HG03558 (cell line): ENCODE results near the gene CDKN1C.

Experiments
- ATAC-seq: cut with Tn5 transposase; IDR thresholded peaks from one replicate; pipeline ENCODE4 v1.9.1; 2021; ENCODE audit warnings: moderate number of reproducible peaks; ENCODE audit not compliant: unreplicated experiment; ENCODE audit errors: extremely low read depth

CDKN1C gene

DNA sequence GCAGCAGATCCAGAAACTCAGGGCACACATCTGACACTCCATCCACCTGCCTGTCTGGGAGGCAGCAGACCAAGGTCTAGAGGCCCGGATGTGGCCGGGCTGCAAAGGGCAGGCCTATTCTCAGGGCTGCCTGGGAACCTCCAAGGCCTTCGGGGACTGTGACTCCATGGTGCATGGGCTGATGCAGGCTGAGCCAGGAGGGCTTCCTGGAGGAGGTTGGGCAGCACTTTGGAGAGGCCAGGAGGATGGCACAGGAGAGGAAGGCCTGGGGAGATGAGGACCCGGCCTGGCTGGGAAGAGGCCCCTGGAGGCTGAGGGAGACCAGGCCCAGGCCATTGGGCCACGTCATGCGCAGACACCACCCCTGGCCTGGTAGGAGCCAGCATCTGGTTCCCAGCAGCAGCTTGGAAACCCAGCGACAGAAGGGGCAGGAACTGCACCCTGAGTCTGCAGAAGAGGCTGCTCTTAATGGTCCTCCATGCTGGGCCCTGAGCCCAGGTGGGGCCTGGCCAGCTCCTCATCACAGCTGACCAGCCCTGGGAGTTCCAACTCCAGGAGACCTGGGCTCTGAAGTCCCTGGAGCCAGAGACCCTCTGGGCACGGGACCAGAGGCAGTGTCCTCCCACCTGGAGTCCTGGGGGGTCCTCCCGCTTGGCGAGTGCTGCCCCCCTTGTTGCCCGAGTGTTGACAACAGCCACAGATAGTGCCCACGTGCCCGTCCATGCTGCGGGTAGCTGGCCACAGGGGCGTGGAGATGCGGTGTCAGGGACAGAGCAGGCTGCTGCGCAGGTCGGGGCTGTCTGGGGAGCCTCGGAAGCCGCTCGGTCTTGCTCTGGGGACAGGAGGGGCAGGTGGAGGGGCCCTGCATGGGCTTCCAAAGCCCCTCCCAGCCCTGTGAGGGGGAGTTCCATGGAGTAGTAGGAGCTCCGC, 38.1 kb upstream of the CDKN1C start:
- no peak for ATAC-seq

DNA sequence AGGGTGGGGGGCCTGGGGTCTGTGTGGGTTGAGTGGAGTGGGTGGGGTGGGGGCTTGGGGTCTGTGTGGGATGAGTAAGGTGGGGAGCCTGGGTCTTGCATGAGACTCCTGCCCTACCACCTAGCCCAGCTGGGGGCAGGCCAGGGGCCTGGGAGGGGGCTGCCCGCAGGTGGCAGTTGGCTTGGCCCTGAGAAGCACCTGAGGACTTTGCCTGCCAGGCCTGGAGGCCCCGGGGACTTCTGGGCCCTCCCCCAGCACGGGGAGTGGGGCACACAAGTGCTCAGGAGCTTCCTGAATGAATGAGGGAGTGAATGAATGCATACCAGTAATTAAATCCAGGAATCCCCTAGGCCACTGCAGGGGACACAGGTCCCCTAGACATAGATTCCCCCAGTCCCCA, 37.1 kb upstream of the CDKN1C start:
- ATAC-seq: no peak

DNA sequence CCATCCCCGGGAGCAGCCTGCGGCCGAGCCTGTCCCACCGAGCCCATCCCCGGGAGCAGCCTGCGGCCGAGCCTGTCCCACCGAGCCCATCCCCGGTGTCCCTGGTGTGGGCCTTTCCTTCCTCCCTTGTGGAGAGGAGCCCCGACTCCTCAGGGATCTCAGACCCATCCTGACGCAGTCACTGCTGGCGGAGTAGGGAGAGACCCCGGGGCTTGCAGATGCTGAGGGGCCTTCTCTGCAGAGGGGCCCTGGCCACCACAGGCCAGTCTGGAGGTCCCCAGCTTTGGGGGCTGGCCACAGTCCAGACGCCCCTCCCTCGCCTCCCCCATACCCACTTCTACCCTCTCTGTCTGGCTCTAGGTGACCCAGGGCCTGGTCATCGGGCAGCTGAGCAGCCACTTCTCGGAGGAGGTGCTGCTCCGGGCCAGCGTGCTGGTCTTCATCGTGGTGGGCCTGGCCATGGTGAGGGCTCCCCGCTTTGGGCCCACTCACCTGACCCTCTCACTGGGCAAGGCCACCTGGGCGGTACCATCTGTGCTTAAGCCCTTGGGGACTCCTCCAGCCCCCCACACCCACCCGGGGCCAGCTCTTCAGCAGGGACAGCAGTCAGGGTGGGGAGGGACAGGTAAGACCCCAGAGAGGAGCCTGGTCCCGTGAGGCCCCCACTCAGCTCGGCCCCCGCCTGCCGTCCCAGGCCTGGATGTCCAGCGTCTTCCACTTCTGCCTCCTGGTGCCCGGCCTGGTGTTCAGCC, 36.3 kb upstream of the CDKN1C start:
- ATAC-seq: no peak

DNA sequence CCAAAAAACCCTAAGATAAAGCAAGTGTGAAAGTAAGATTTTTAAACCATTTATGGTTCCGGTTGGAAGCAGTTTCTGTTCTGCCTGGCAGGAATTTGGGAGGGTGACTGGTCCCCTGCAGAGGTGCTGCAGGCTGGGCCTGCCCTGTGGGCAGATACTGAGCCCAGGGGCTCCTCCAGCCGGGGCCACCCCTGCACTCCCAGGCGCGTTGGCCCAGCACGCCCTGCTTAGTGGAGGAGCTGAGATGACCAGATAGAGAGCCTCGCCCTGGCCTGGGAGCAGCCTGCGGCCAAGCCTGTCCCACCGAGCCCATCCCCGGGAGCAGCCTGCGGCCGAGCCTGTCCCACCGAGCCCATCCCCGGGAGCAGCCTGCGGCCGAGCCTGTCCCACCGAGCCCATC, 35.7 kb upstream of the CDKN1C start:
- no peak for ATAC-seq

DNA sequence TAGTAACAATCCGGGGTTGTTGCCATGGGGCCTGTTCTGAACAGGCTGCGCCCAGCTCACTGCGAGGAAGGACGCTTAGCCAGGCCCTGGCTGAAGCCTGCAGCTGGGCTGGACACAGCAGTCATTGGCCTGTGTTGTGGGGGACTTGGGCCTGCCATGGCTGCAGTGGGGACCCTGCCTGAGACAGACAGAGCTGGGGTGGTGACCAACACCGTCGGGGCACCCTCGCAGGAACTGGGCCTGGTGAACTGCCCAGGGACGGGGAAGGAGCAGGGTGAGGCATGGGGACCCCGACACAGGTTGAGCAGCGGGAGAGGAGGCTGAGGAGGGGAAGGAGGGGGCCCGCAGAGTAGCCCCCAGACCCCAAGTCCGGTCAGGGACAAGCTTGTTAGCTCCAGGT, 34.8 kb upstream of the CDKN1C start:
- no peak for ATAC-seq

DNA sequence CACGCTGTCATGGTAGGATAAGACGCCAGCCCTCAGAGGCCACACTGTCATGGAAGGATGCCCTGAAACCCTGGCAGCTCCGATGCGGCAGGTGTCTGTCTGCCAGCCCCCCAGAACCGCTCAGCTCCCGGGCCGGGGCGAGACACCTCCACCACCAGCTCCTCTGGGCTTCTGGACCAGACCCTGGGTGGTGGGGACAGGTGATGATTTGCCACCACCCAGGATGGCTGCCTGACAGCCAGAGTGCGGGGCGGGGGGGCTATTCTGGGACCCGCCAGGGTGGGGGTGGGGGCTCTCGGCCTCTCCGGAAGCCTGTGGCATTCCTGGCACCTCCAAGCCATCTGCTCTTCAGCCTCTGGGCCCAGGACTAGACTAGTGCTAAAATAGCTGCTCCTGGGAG, 34.3 kb upstream of the CDKN1C start:
- ATAC-seq: no peak

DNA sequence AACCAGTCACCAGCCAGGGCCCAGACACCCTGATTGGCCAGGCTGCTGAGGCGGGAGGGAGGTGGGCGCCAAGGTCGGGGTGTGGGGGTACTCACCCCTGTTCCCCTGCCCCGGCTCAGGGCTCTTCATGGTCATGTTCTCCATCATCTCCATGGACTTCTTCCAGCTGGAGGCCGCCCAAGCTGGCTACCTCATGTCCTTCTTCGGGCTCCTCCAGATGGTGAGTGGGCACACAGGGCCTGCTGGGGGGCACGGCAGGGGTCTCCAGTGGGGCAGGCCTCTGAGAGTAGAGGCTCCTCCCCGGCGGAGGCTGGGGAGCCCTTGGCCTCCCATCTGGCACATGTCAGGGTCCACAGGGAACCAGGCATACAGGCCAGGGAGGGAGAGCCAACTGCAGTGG, 33.6 kb upstream of the CDKN1C start:
- no peak for ATAC-seq

DNA sequence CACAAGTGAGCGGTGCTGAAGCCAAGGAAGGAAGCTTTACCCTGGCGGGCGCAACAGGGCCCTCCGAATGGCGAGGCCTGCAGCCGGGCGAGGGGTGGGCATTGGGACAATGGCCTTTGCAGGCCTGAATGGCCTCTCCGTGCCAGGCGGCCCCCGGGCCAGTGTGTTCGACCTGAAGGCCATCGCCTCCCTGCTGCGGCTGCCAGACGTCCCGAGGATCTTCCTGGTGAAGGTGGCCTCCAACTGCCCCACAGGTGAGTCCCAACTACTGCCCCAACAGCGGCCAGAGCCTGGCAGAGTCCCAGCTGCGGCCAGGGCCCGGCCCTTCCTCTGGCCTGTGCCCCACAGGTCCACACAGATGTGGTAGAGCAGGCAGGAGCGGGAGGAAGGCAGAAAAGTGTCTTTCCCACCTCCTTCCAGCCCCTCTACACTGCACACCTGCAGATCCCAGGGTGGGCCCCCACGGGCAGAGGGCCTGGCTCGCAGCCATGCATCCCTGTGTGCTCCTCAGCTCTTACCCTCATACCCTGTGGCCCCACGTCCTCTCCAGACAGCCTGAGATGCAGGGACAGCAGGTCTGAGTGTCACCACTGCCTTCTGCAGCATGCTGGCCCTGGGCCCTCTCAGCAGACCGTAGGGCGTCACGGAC, 32.4 kb upstream of the CDKN1C start:
- no peak for ATAC-seq

DNA sequence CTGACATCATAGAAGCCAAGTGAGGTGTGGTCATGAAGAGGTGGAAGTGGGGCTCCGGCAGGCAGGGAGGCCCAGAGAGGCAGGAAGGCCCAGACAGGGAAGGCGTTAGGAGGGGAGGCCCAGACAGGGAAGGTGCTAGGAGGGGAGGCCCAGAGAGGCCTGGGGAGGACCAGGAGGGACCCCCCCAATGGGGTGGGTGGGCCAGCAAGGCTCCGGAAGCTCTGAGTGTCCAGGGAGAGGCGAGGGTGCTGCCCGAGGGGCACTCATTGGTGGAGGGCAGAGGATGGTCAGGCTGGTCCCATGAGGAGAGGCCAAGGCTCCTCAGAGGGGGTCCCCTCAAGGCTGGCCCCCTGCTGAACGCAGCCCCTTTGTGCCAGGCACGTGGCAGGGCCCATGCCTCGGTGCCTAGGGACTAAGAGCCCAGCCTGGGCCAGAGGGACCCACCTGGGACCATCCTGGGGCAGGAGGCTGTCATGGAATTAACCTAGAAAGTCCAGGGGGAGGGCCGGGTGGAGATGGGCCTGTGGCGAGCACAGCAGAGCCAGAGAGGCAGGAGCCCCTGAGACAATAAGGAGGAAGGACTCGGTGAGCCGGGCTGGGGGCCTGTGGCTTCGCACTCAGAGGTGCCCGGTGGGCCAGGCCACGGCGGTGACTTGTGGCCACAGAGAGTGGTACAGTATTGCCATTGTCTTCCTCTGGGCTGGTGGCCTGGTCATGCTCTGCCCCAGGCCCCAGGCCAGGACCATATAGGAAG, 31.5 kb upstream of the CDKN1C start:
- no peak for ATAC-seq

DNA sequence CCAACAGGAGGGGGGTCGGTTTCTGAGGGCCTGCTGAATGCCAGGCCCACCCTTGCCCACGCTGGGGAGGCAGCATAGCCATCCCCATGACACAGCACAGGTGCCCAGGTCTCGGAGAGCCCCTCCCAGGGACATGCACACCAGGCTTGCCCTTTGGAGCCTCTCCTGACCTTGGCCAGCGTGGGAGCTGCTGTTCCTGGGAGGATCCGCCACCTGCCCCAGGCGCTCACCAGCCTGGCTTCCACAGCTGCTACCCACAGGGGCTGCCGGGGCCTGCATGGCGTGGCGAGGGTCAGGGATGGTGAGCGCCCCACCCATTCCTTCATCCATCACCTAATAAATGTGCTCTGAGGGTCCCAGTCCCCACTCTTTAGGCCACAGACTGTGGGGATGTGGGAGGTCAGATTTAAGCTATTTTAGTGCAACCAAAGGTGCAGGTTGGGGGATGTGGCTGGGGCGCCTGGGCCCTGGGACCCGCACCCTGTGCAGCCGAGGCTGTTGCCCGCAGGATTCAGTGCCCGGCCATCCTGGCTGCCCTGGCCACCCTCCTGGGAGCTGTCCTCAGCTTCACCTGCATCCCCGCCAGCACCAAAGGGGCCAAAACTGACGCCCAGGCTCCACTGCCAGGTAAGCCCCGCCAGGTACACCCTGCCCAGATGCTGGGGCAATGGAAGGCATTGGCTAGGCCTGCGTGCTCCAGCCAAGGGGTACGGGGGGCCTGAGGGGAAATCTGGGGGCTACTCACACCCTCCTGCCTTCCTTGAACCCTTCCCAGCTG, 30.7 kb upstream of the CDKN1C start:
- no peak for ATAC-seq

DNA sequence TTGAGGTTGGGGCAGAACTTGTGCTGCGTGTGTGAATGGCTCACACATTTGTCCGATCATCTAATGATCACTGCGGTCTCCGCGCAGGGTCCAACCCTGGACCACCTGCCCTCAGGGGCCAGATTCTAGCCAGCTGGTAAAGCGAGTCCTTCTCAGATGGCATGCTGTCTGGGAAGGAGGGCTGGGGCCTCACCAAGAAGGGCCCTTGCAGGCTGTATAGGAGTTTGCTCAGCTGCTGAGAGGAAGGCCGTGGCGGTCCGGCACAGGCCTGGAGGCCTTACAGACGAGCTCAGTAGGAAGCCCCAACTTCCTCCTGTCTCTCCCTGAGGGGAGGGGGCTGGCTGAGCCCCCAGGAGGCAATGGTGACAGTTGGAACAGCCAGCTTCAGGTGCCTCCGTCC, 29.9 kb upstream of the CDKN1C start:
- ATAC-seq: no peak

DNA sequence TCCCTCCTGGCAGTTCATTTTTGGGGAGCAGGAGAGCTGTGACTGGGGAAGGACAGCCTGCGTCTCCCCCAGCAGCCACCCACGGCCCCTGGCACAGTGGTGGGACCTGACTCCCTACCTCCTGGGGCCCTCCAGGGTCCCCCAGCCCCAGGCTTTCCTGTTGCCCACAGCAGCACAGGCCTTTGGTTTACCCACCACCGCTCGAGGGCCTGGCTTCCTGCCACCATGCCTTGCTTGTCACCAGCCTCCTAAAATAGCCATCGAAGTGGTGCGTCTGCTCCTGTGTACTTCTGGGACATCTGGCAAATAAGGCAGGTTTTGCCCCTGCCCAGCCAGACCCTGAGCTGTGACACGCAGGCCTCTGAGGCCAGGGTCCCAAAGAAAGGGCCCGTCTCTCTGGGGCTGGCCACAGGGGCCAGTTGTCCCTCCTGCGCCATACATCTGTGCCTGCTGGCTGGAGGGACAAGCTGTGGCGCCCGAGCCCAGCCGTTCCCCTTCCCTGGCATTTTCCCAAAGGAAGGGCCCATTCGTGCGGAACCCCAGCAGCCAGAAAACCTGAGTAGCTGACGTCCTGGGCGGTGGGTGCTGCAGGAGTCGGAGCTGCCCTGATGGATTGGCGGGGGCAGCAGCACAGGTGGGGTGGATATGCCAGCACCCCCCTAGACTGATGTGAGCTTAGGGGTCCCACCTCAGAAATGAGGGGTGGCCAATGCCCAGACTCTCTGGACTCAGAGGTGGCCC, 29.1 kb upstream of the CDKN1C start:
- ATAC-seq: no peak

DNA sequence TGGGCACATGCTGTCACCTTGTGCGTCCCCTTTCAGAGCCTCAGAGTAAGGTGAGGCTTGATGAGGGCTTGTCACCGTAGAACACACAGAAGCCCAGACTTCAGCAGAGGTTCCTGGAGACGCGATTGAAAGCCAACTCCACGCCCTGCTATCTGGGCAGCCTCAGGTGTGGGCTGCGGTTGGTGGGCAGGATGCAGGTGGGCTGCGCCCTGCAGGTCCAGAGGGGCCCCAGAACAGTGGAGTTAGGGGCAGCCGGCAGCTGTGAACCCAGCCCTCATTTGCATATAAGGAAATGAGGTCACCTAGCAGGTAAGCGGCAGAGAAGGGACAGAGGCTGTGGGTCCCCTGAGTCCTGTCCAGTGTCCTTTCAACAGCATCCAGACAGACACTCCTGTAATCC, 28.2 kb upstream of the CDKN1C start:
- no peak for ATAC-seq

DNA sequence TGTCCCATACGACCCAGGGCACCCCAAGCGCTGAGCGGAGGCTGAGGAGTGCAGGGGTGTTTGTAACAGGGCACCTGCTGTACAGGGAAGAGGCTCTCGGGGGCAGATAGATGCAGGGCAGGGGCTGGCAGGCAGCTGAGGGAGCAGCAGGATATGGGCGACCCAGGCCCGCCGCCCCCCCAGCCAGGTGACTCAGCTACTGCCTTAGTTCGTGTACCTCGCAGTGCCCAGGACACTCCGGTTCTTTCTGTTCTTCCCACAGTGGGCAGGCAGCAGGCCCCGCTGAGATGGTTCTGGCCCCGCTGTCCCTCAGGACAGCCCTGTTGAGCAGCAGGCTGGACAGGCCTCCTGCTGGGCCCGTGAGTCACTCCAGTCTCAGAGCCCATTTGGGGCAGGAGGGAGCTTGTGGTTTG, 27.4 kb upstream of the CDKN1C start:
- ATAC-seq: no peak

DNA sequence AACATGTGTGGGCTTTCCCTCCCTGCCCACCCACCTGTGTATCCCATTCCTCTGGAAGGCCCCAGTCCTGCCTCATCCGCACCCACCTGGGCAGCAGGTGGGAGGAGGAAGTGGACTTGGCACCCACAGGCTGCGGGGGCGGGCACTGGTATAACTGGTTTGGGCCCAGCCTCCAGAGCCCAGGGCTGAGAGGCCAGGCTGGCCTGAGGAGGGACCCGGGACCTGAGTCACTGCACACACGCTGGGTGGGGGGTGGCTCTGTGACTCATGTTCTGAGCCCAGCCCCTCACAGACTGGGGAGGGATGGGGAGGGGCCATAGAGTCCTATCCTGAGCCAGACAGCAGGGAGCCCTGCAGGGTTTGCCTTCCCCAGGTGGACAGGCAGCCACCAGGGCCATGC, 26.9 kb upstream of the CDKN1C start:
- no peak for ATAC-seq

DNA sequence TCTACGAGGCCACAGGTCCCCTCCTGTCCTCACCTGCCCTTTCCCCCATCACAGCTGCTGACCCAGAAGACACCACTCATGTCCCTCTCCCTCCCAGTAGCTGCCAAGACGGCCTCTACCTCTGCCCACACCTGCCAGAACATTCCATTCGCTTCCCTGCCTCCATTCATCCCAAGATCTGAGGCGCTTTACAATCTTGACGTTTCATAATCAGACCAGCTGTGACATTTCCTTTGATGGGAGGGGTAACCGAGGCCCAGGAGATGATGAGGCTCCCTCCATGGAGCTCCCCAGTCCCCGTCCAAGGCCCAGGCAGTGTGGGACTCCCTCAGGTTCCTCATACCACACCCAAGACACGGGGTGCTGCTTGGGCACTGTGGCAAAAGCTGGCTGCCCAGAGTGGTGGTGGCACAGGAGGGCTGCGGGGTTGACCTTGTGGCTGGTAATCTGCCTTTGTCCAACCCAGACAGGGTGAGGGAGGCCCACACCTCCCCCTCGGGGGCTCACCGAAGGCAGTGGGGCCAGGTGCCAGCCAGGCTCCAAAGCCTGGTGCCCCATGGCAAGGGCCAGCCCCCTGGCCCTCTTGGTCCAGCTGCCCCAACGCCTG, 26.3 kb upstream of the CDKN1C start:
- no peak for ATAC-seq

DNA sequence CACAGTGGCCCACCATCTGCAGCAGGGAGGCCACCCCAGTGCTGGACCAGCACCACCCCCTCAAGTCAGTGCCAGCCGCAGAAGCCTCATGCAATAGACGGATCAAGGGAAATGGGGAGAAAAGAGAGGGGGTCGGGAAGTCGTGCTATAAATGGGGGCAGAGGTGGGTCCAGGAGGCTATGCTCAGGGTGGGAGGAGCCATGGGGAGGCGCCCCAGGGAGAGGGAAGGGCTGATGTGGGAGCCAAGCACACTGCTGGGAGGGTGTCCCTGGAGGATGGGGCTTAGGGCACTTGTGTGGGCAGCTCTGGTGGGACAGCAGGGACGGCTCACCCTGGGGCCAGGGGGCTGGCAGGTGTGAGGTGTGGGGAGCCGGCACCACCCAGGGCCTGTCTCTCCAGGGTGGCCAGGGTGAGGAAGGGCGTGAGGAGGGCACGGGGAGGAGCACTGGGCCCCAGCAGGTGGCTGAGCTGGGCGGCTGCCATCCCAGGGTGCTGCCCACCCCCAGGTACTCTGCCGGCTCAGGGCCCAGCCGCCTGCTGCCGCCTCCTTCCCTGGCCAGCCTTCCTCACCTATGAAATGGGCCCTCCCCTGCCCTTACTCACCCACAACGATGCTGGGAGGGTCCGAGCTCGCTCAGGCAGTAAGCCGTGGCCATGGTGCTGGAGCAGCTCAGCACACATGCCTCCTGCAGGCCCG, 25.7 kb upstream of the CDKN1C start:
- ATAC-seq: no peak

DNA sequence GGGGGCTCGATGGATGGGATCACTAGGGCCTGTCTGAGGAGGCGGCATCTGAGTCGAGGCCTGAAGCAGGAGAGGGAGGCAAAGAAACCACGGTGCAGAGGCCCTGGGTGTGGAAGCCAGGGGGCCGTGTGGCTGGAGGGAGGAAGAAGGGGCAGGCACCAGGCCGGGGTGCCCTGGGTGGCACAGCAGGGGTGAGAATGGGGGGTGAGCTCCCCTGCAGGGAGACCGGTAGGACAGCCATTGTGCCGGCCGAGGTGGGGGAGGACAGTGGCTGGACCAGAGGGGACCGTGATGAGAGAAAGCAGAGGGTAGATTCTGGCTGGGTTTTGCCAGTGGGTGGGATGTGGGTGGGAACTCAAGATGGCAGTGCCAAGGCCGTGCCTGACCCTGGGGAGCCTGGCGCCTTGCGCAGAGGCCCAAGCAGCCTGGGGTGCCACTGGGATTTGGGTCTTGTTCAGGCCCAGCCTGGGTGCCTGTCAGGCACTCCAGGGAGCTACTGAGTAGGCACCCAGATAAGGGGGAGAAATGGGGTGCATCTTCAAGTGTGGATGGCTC, 24.9 kb upstream of the CDKN1C start:
- no peak for ATAC-seq
